ENCODE measurements around the gene OR4K15.

OR4K15 gene

GRCh38 chr14:20001863-20002262 is 26.5 kb downstream of the OR4K15 start, which contains the start of gene OR4Q2:
Gene OR4Q2 (plus strand): TSS chr14:20002163.
- TF ChIP-seq CTCF (IDR thresholded peaks at IDR 0.05), result no peak

GRCh38 chr14:20002319-20002718 is 26.9 kb downstream of the OR4K15 start:
- TF ChIP-seq CTCF (IDR thresholded peaks at IDR 0.05), result no peak

- no peak for TF ChIP-seq CTCF (IDR thresholded peaks at IDR 0.05)
Measured at GRCh38 chr14:20008156-20008555, 32.8 kb downstream of the OR4K15 start.

GRCh38 chr14:20019257-20019865 is 44.0 kb downstream of the OR4K15 start, which contains the start of gene OR4K14:
Gene OR4K14 (minus strand): TSS chr14:20019307. CDS start chr14:20015193, 4,114 bp downstream.
- no peak for TF ChIP-seq CTCF (IDR thresholded peaks at IDR 0.05)

Measured in LNCAP (cell line).